Measurements from ENCODE around the gene ADGRL3.
"Not testable (repeated sequence)": the region's sequence is repeated elsewhere in the genome, so short reads cannot be mapped to it uniquely, and the experiment has no call there.

The ADGRL3 gene

DNA sequence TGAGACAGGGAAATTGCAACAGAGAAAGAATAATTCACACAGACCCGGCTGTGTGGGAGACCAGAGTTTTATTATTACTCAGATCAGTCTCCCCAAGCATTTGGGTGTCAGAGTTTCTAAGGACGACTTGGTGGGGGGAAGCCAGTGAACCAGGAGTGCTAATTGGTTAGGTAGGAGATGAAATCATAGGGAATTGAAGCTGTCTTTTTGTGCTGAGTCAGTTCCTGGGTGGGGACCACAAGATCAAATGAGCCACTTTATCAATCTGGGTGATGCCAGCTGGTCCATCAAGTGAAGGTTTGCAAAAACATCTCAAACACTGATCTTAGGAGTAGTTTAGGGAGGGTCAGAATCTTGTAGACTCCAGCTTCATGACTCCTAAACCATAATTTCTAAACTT, 560.7 kb downstream of the ADGRL3 start:
- ChIA-PET CTCF (interaction anchor here (1.2 kb wide), 1 partner anchor 20 kb away, joined by 4 read pairs; no protein-coding TSS in a partner anchor), POLR2A (no interaction called here)
- TF ChIP-seq, protein P1, sequence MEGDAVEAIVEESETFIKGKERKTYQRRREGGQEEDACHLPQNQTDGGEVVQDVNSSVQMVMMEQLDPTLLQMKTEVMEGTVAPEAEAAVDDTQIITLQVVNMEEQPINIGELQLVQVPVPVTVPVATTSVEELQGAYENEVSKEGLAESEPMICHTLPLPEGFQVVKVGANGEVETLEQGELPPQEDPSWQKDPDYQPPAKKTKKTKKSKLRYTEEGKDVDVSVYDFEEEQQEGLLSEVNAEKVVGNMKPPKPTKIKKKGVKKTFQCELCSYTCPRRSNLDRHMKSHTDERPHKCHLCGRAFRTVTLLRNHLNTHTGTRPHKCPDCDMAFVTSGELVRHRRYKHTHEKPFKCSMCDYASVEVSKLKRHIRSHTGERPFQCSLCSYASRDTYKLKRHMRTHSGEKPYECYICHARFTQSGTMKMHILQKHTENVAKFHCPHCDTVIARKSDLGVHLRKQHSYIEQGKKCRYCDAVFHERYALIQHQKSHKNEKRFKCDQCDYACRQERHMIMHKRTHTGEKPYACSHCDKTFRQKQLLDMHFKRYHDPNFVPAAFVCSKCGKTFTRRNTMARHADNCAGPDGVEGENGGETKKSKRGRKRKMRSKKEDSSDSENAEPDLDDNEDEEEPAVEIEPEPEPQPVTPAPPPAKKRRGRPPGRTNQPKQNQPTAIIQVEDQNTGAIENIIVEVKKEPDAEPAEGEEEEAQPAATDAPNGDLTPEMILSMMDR (IDR thresholded peaks at IDR 0.05; ENCODE audit: control extremely low read depth, extremely low read depth, low read depth, missing control alignments), result no peak
- no peak for DNase-seq (ENCODE audit: extremely low spot score)

DNA sequence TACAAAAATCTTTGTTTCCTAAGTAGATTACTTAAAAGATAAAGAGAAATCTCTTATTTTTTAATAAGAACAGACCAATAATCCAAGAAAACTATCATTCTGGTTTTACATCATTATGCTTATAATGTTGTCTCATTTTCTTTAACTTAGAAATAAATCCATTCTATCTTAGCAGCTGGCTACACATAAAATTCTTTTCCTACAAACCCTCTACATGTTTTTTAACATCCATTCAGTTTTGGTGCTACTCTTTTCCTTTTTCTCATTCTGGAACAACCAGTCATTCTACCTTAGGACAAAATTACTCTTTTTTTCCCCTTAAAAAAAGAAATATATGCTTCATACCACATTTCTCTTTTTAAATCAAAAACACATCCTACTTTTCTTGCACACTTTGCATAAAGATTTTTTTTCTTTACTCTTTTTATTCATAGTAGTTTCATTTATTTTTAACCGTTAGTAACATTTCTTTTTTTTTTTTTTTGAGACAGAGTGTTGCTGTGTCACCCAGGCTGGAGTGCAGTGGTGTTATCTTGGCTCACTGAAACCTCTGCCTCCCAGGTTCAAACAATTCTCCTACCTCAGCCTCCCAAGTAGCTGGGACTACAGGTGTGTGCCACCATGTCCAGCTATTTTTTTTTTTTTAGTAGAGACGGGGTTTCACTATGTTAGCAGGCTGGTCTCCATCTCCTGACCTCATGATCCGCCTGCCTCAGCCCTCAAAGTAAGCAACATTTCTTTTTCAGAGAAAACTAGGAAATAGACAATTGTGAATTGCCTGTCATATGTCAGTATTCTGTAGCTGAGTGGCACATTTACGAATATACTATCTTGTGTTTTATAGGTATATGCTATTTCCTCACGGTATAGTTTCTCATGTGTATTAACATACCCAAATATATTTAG, 562.8 kb downstream of the ADGRL3 start:
- no peak for DNase-seq (ENCODE audit: extremely low spot score)
- ChIA-PET POLR2A (no interaction called here), CTCF (no interaction called here)
- TF ChIP-seq, protein P1 (IDR thresholded peaks at IDR 0.05; ENCODE audit: control extremely low read depth, extremely low read depth, low read depth, missing control alignments), result no peak

DNA sequence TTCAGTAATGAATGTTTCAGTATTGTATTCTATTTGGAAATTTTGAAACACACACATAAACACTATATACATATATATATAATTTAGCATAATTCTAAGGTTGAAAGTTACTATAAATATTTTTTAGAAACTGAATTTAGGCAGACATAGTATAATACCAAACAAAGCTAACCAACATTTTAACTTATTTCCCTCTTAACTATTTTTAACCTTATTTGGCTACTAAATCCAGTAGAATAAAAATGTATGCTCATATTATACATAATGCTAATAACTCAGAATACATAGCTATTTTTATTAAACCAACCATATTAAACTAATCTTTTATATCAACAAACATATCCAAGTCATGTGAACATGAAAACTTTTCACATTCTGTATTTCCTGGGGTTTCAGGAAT, 563.6 kb downstream of the ADGRL3 start:
- DNase-seq (ENCODE audit: extremely low spot score), result no peak
- ChIA-PET POLR2A (no interaction called here), CTCF (no interaction called here)
- TF ChIP-seq, protein P1 (IDR thresholded peaks at IDR 0.05; ENCODE audit: control extremely low read depth, extremely low read depth, low read depth, missing control alignments), result no peak

DNA sequence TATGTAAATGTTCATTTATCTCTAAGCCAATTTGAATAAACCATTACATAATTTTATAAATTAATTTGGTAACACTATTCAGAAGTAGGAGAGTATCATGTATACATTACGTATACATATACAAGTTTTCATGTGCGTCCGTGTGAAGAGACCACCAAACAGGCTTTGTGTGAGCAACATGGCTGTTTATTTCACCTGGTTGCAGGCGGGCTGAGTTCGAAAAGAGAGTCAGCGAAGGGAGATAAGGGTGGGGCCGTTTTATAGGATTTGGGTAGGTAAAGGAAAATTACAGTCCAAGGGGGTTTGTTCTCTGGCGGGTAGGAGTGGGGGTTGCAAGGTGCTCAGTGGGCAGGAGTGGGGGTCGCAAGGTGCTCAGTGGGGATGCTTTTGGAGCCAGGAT, 564.0 kb downstream of the ADGRL3 start:
- DNase-seq (ENCODE audit: extremely low spot score); POLR2A ChIA-PET; CTCF ChIA-PET: not testable (repeated sequence)

DNA sequence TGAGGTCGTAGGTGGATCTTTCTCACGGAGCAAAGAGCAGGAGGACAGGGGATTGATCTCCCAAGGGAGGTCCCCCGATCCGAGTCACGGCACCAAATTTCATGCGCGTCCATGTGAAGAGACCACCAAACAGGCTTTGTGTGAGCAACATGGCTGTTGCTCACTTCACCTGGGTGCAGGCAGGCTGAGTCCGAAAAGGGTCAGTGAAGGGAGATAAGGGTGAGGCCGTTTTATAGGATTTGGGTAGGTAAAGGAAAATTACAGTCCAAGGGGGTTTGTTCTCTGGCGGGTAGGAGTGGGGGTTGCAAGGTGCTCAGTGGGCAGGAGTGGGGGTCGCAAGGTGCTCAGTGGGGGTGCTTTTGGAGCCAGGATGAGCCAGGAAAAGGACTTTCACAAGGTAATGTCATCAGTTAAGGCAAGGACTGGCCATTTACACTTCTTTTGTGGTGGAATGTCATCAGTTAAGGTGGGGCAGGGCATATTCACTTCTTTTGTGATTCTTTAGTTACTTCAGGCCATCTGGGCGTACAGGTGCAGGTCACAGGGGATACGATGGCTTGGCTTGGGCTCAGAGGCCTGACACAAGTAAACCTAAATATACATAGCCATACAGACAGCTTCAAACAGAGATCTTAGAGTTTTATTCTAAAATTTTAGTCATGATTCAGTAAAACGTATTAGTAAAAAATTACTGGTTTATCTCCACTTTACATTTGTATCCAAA, 569.5 kb downstream of the ADGRL3 start:
- POLR2A ChIA-PET; DNase-seq (ENCODE audit: extremely low spot score); CTCF ChIA-PET: not testable (repeated sequence)

DNA sequence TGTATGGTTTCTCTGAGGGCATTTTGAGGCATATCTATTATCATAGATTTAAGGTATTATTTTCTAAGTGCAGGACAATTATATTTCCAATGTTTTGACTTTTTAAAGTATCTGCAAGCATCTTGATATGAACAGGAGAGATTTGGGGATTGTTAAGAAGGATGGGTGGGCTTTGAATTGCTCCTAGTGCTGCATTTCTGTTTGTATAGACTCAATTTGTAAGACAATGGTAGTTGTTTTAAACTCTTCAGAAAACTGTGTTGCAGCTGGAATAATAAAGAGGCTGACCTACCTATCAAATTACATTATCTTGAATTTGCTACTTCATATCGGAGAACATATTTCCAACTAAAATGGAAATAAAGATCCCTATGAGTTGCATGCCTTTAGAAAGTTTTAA, 570.3 kb downstream of the ADGRL3 start:
- ChIA-PET POLR2A (no interaction called here), CTCF (no interaction called here)

DNA sequence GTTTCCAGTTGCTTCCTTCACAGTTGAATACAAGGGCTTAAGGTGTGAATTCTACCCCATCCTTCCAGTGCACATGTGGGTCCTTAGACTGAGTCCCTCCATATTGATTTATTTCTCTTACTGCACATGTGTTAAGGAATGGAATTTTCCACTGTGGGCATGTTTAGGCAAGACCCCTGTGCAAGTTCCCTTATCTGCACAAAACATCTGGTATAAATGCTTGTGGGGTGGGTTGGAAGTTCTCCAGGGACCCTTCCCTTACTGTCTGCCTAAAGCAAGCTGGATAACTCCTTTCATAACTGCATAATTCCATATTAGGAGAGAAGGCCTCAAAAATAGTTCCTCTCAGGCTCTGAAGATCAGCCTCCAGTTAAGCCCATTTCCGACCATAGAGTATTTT, 570.9 kb downstream of the ADGRL3 start:
- CTCF ChIA-PET, result no interaction called here
- POLR2A ChIA-PET, result no interaction called here
- no peak for DNase-seq (ENCODE audit: extremely low spot score)

More for the DNA sequence above, 570.3 kb downstream of the ADGRL3 start:
- TF ChIP-seq, protein P1 (IDR thresholded peaks at IDR 0.05; ENCODE audit: control extremely low read depth, extremely low read depth, low read depth, missing control alignments), result no peak
- DNase-seq (ENCODE audit: extremely low spot score), result no peak

More for the DNA sequence above, 570.9 kb downstream of the ADGRL3 start:
- TF ChIP-seq, protein P1 (IDR thresholded peaks at IDR 0.05; ENCODE audit: control extremely low read depth, extremely low read depth, low read depth, missing control alignments), result no peak

Measured in GM10248 (cell line).